Esophagus muscularis mucosa (tissue), 3 donors: ENCODE data around the gene PRDX2.

ENCODE experiments used
- CTCF ChIP-seq, 3 experiments: fragments of 200-600 bp in 2 of 3; fragments of 450-650 bp in 1 of 3; sonication (generic) in 2 of 3; IDR thresholded peaks; one replicate each; pipeline ENCODE4 v1.5.1; 2017 to 2019; ENCODE audit warnings: antibody characterized with exemption in 3 of 3, mild to moderate bottlenecking in 2 of 3, moderate library complexity in 1 of 3
- POLR2A ChIP-seq: fragments of 450-650 bp; IDR thresholded peaks from one replicate; pipeline ENCODE4 v1.6.1; 2017; ENCODE audit warnings: antibody characterized with exemption, moderate library complexity, mild to moderate bottlenecking, low read depth

GRCh38 chr19:12843328-12843727 is 41.7 kb upstream of the PRDX2 start:
- no peak for TF ChIP-seq CTCF (IDR thresholded peaks at IDR 0.05)
- TF ChIP-seq POLR2A, result no peak
